Neutrophil (primary cell): ENCODE data around the gene STX17.

ENCODE experiments used
- H3K27ac ChIP-seq: fragments of 200-600 bp; sonication (generic); 2 replicates; pipeline ENCODE4 v1.5.1; 2016; ENCODE audit warnings: mild to moderate bottlenecking, moderate library complexity
- H3K27me3 ChIP-seq: fragments of 200-600 bp; sonication (generic); 2 replicates; pipeline ENCODE4 v1.6.0; 2016; ENCODE audit warnings: mild to moderate bottlenecking
- H3K36me3 ChIP-seq: fragments of 200-600 bp; sonication (generic); 2 replicates; pipeline ENCODE4 v1.5.1; 2017
- H3K4me1 ChIP-seq, 2 experiments: fragments of 200-600 bp in 1 of 2; sonication (generic) in 1 of 2; 1 replicate in 1 of 2; 2 replicates in 1 of 2; pipeline versions ENCODE4 v1.5.1 to v1.6.1; 2013 to 2016; ENCODE audit warnings: low read depth in 1 of 2, low read length in 1 of 2, mild to moderate bottlenecking in 1 of 2, moderate library complexity in 1 of 2; ENCODE audit not compliant: control insufficient read depth in 1 of 2, insufficient read depth in 1 of 2
- H3K4me3 ChIP-seq, 2 experiments: fragments of 200-600 bp in 1 of 2; sonication (generic) in 1 of 2; 1 replicate in 1 of 2; 2 replicates in 1 of 2; pipeline ENCODE4 v1.5.1; 2013 to 2016; ENCODE audit warnings: low read depth in 1 of 2, low read length in 1 of 2, mild to moderate bottlenecking in 1 of 2, moderate library complexity in 1 of 2
- H3K9me3 ChIP-seq: fragments of 200-600 bp; sonication (generic); 2 replicates; pipeline ENCODE4 v1.5.1; 2016
- TF ChIP-seq, protein P1 (sequence below): fragments of 200-600 bp; sonication (generic); IDR thresholded peaks from 2 replicates; pipeline ENCODE4 v1.5.1; 2016; ENCODE audit warnings: antibody characterized with exemption

STX17 gene

DNA sequence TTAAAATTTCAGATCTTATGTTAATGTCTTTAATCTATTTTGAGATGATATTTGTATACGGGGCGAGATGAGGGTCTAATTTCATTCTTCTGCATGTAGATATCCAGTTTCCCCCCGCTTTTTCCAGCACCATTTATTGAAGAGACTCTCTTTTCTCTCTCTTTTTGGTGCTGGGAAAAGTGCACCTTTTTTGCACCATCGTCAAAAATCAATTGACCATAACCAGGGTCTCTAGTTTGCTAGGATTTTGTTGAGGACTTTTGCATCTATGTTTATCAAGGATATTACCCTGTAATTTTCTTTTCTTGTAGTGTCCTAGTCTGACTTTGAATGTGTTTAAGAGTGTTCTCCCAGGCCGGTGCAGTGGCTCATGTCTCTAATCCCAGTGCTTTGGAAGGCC, 93.3 kb downstream of the STX17 start:
- Histone ChIP-seq H3K27ac (no peak overlapping the region), H3K4me1 (no peaks in the 10 kb centered on the region), H3K4me3 (no peak overlapping the region), H3K27me3 (no peaks in the 10 kb centered on the region), H3K36me3 (peaks cover 20% of the 10 kb centered on the region), H3K9me3 (no peaks in the 10 kb centered on the region)
- TF ChIP-seq, protein P1, sequence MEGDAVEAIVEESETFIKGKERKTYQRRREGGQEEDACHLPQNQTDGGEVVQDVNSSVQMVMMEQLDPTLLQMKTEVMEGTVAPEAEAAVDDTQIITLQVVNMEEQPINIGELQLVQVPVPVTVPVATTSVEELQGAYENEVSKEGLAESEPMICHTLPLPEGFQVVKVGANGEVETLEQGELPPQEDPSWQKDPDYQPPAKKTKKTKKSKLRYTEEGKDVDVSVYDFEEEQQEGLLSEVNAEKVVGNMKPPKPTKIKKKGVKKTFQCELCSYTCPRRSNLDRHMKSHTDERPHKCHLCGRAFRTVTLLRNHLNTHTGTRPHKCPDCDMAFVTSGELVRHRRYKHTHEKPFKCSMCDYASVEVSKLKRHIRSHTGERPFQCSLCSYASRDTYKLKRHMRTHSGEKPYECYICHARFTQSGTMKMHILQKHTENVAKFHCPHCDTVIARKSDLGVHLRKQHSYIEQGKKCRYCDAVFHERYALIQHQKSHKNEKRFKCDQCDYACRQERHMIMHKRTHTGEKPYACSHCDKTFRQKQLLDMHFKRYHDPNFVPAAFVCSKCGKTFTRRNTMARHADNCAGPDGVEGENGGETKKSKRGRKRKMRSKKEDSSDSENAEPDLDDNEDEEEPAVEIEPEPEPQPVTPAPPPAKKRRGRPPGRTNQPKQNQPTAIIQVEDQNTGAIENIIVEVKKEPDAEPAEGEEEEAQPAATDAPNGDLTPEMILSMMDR, result no peak

DNA sequence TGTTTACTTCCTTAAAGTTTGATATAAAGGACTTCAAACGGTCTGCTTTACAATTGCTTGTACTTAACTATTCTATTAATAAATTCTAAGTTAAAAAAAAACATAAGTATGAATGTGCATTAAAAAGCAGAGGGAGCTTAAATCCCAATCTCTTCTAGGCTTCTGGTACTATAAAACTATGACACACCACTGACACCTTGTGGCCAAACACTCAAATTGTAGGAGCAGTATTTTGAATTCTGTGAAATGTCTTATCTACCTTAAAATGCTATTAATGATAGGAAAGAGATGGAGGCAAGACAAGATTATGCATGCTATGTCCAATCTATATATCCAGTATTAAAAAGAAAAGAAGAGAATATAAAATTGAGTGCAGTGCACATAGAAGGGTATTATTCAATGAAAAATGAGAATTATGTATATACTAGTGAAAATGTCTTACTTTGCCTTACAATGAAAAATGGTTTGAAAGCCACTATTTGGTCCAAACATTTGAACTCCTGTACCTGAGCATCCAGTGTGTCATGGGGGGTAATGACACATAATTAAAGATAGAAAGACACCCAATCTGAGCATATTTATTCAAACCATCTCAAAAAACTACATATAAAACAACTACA, 104.7 kb downstream of the STX17 start:
- TF ChIP-seq, protein P1, result peak; percentile 45
- Histone ChIP-seq H3K27me3 (no peaks in the 10 kb centered on the region), H3K4me3 (no peak overlapping the region)

DNA sequence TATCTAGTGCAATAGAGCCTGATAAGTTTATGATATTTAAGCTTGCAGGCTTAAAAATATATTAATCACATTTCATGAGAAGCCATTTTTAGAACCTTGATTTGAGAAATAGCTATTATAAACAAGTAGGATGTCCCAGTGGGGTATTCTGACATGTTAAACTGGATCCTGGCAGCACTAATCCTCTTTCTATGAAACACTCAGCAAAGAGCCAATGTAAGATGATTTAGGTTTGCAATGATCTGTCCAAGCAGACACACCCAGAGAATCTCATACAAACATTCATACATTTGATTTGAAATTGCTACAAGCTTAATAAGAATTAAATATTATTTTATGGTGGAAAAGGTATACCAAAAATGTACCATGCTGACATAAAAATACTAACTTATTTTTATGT, 105.8 kb downstream of the STX17 start:
- Histone ChIP-seq H3K27me3 (no peaks in the 10 kb centered on the region), H3K4me3 (no peak overlapping the region), H3K4me1 (no peaks in the 10 kb centered on the region), H3K36me3 (peaks cover 39% of the 10 kb centered on the region), H3K27ac (no peak overlapping the region), H3K9me3 (no peaks in the 10 kb centered on the region)
- TF ChIP-seq, protein P1, result no peak

More for the DNA sequence above, 104.7 kb downstream of the STX17 start:
- no peak overlapping the region for H3K27ac ChIP-seq
- no peaks in the 10 kb centered on the region for H3K4me1 ChIP-seq
- H3K36me3 ChIP-seq, result peaks cover 33% of the 10 kb centered on the region
- H3K9me3 ChIP-seq, result no peaks in the 10 kb centered on the region

DNA sequence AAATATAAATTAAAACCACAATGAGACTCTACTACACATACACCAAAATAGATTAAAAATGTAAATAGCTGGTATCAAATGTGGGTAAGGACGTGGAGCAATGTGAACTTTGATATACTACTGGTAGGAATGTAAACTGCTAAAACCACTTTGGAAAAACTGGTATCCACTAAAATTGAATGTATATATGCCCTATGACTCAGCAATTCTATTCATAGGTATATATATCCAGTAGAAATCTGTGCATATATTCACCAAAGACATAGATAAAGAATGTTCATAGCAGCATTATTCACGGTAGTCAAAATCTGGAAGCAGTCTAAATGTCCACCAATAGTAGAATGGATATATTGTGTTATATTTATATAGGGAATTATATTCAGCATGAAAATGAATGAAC, 107.1 kb downstream of the STX17 start:
- Histone ChIP-seq H3K4me3 (no peak overlapping the region), H3K27me3 (no peaks in the 10 kb centered on the region), H3K9me3 (no peaks in the 10 kb centered on the region), H3K36me3 (peaks cover 46% of the 10 kb centered on the region), H3K27ac (no peak overlapping the region), H3K4me1 (peaks cover 0 to 8% of the 10 kb centered on the region in 2 experiments)
- TF ChIP-seq, protein P1, result no peak

DNA sequence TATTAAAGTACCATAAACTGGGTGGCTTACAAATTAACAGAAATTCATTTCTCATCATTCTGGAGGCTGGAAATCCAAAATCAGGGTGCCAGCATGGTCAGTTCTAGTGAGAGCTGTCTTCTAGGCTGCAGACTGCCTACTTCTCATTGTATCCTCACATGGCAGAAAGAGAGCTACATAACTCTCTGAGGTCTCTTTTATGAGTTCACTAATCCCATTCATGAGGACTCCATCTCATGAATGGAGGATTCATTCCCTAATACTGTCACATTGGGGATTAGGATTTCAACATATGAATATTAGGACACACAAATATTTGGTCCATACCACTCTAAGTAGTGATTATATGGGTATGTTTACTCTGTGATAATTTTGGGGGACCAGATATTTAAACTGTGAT, 108.4 kb downstream of the STX17 start:
- H3K36me3 ChIP-seq, result peaks cover 46% of the 10 kb centered on the region
- no peak overlapping the region for H3K4me3 ChIP-seq
- H3K27ac ChIP-seq, result no peak overlapping the region
- H3K9me3 ChIP-seq, result no peaks in the 10 kb centered on the region
- no peaks in the 10 kb centered on the region for H3K27me3 ChIP-seq
- TF ChIP-seq, protein P1, result no peak
- peaks cover 0 to 8% of the 10 kb centered on the region in 2 experiments for H3K4me1 ChIP-seq

DNA sequence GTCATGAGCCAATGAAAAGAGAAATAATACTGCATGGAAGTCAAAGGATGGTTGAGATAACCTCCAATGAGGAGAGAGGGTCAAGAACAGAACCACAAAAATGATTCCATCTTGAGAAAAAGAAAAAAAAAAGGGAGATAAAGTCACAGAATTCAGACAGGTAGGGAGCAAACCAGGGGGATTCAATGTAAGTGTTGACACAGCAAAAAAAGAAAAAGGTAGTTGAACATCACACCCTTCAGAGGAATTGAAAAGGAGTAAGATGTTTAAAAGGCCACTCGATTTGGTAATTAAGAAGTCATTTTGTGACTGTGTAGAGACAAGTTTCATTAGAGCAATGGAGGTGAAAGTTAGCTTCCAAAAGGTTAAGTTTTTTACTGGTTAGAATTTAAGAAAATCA, 113.1 kb downstream of the STX17 start:
- Histone ChIP-seq H3K36me3 (peaks cover 48% of the 10 kb centered on the region), H3K9me3 (no peaks in the 10 kb centered on the region), H3K4me1 (peaks cover 0 to 8% of the 10 kb centered on the region in 2 experiments), H3K27me3 (no peaks in the 10 kb centered on the region), H3K27ac (no peak overlapping the region), H3K4me3 (no peak overlapping the region)
- TF ChIP-seq, protein P1, result no peak
